IgD-negative memory B cell (primary cell): ENCODE results near the gene TMX2. TPM values are rescaled to one million over a fixed set of nuclear protein-coding genes. Genes with fewer than 3 reads are reported as not detected.

Experiments used
- H3K27ac Mint-ChIP-seq, 3 donors: one replicate each; pipeline ENCODE4 v1.8.0; 2020 to 2022; ENCODE audit warnings: mild to moderate bottlenecking in 3 of 3, mixed read lengths in 3 of 3, moderate library complexity in 1 of 3
- H3K27me3 Mint-ChIP-seq: one replicate; pipeline ENCODE4 v1.8.0; 2021; ENCODE audit warnings: mixed read lengths
- H3K36me3 Mint-ChIP-seq: one replicate; pipeline ENCODE4 v1.8.0; 2020; ENCODE audit warnings: mild to moderate bottlenecking, mixed read lengths
- H3K4me1 Mint-ChIP-seq, 3 donors: one replicate each; pipeline ENCODE4 v1.8.0; 2020 to 2022; ENCODE audit warnings: mixed read lengths in 3 of 3, mild to moderate bottlenecking in 1 of 3
- H3K4me3 Mint-ChIP-seq, 4 donors: one replicate each; pipeline ENCODE4 v1.8.0; 2020 to 2022; ENCODE audit warnings: mild to moderate bottlenecking in 4 of 4, mixed read lengths in 4 of 4, moderate library complexity in 3 of 4
- H3K9me3 Mint-ChIP-seq, 3 donors: one replicate each; pipeline ENCODE4 v1.8.0; 2020 to 2021; ENCODE audit warnings: mixed read lengths in 3 of 3, mild to moderate bottlenecking in 1 of 3
- polyA plus RNA-seq: library from polyadenylated mRNA; unstranded; fragments of 300-500 nt; fragmentation: Illumina TruSeq; gene quantifications from one replicate; pipeline ENCODE4 v1.2.3, GENCODE V29; 2021

Gene TMX2
- polyA plus RNA-seq, 1 donor from 2014 or later, result 76.1 TPM

DNA sequence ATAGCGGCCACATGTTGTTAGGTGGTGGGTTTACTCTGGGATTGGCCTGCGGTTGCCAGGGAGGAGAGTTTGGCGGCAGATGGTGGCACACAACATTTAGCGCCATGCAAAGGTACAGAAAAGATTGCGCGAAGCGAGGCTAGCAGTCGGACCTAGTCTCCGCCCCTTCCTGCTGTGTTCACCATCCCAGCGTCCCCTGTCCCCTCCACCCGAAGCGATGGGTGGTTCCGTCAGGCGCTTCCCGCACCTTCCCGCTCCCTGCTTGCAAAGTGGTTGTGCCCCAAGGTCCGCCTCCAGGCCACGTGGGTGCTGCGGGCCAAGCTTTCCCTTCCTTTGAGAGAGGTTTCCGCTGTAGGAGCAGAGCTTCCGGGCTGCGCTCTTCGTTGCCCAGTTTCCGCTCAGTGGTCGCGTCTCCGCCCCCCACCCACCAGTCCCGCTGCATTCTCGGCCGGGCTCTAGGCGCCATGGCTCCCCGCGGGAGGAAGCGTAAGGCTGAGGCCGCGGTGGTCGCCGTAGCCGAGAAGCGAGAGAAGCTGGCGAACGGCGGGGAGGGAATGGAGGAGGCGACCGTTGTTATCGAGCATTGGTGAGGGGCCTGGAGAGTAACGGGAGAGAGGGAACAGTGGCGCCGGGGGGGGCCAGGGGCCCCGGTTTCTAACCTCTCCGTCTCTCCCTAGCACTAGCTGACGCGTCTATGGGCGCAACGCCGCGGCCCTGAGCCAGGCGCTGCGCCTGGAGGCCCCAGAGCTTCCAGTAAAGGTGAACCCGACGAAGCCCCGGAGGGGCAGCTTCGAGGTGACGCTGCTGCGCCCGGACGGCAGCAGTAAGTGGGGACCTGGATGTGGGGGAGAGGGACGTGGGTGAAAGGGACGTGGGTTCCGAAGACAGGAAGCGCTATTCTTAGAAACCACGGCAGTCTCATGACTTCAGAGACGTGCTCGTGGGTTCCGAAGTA, 29.0 kb downstream of the TMX2 start, which contains the start of gene SELENOH:
TSS of gene SELENOH (plus strand) at position 360 of the 955 bp plus-strand sequence. CDS start at position 465, 105 bp downstream.
- Mint-ChIP-seq H3K36me3 (peaks cover 4% of the 10 kb centered on the region), H3K27ac (peak within 1 kb of the TSS; percentile 96 to 99 (median 99)), H3K4me3 (peak within 1 kb of the TSS; percentile 95 to 100 (median 98)), H3K4me1 (peaks cover 12 to 30% (median 21%) of the 10 kb centered on the region in 3 donors), H3K27me3 (no peaks in the 10 kb centered on the region), H3K9me3 (no peaks in the 10 kb centered on the region)

DNA sequence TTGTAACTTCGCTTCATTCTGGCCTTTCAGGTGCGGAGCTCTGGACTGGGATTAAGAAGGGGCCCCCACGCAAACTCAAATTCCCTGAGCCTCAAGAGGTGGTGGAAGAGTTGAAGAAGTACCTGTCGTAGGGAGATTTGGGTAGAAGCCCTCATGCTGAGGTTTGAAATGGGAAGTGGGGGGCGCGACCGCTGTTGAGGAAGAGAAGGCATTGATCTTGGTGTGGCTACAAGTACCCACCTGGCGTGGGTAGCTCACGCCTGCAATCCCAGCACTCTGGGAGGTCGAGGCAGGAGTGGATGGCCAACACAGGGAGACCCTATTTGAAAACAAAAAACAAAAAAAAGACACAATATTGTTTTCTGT, 29.7 kb downstream of the TMX2 start:
- Mint-ChIP-seq H3K36me3 (peaks cover 4% of the 10 kb centered on the region), H3K27ac (peak overlapping the region; percentile 96 to 99 (median 99)), H3K27me3 (no peaks in the 10 kb centered on the region), H3K4me3 (peak overlapping the region; percentile 95 to 100 (median 98)), H3K9me3 (no peaks in the 10 kb centered on the region), H3K4me1 (peaks cover 12 to 30% (median 22%) of the 10 kb centered on the region in 3 donors)

DNA sequence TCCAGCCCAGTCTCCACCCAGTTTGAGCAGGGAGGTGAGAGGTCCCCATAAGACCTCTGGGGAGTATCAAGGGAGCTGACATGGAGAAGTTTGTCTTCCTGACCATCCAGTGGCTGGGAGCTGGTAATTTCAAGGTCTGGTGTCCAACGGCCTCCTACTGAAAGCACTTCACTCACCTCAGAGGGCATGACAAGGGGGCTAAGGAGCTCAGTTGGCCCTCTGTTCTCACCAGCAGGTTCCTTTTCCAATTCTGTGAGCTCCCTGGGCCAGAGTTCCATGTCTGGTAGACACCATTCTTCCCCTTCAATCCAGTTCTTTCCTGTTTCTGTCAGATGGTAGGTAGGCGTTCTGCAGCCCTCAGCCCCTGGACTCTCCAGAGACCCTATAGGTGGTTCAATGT, 32.0 kb downstream of the TMX2 start:
- H3K36me3 Mint-ChIP-seq, result peaks cover 4% of the 10 kb centered on the region
- peaks cover 16 to 37% (median 23%) of the 10 kb centered on the region in 3 donors for H3K4me1 Mint-ChIP-seq
- peak overlapping the region in 2 of 4 donors; percentile 50 to 78 for H3K4me3 Mint-ChIP-seq
- no peaks in the 10 kb centered on the region for H3K9me3 Mint-ChIP-seq
- H3K27me3 Mint-ChIP-seq, result no peaks in the 10 kb centered on the region
- peak overlapping the region; percentile 45 to 48 (median 46) for H3K27ac Mint-ChIP-seq

DNA sequence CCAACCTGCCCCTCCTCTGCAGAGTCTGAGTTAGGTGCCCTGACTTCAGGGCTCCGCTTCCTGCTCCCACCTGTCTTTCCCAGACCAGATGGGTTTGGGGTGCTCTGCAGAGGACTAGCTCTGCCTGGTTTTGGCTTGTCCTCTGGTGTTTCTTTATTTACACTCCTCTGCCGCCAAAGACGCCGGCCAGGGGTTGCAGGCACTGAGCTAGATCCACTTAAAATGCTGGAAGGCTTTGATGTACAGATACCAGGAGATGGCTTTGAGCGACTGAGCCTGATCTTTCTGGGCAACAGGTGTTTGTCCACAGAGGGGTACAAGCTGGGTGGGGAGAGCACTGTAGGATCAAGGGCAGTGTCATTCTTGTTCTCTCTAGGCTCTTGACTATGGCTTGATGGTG, 32.8 kb downstream of the TMX2 start:
- H3K9me3 Mint-ChIP-seq, result no peaks in the 10 kb centered on the region
- H3K4me3 Mint-ChIP-seq, result peak overlapping the region in 2 of 4 donors; percentile 13 to 78
- H3K27me3 Mint-ChIP-seq, result no peaks in the 10 kb centered on the region
- peaks cover 4% of the 10 kb centered on the region for H3K36me3 Mint-ChIP-seq
- peak overlapping the region in 2 of 3 donors; percentile 41 to 73 for H3K27ac Mint-ChIP-seq
- peaks cover 16 to 37% (median 23%) of the 10 kb centered on the region in 3 donors for H3K4me1 Mint-ChIP-seq

DNA sequence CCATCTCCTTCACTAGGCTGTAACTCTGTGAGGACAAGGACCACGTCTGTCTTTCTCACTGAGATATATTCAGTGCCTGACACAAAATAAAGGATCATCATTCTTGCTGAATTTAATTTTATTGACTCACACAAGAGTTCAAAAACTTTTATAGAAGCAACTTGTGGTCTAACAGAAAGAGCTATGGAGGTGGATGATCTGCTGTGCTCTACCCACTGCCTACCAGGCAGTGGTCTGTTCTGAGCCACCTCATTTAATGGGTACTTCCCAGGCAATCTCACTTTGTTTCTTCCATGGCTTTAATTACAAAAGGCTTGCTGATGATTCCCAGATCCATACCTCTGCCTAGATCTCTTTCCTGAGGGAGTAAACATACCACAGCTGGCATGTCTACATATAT, 34.5 kb downstream of the TMX2 start:
- H3K36me3 Mint-ChIP-seq, result peaks cover 4% of the 10 kb centered on the region
- peak overlapping the region in 1 of 4 donors; percentile 53 for H3K4me3 Mint-ChIP-seq
- H3K27ac Mint-ChIP-seq, result peak overlapping the region; percentile 4 to 71 (median 37)
- H3K9me3 Mint-ChIP-seq, result no peaks in the 10 kb centered on the region
- no peaks in the 10 kb centered on the region for H3K27me3 Mint-ChIP-seq
- H3K4me1 Mint-ChIP-seq, result peaks cover 15 to 28% (median 23%) of the 10 kb centered on the region in 3 donors

DNA sequence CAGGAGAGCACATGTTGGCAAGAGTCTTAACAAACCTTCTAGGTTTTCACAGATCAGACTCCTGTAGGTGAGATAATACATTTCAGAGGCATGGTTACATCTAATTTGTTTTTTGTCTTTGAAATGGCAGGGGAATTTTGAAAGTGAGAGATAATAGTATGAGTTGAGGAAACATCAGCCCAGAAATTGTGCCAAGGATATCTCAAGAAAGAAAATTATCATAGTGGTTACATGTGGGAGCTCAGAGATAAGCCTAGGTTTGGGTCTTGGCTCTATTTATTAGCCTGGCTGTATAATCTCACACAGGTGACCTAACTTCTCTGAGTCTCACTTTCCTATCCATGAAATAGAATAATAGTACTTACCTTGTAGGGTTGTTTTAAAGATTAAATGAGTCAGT, 38.8 kb downstream of the TMX2 start:
- Mint-ChIP-seq H3K4me1 (peaks cover 7 to 12% (median 8%) of the 10 kb centered on the region in 3 donors), H3K27me3 (no peaks in the 10 kb centered on the region), H3K4me3 (no peak overlapping the region), H3K27ac (no peak overlapping the region), H3K36me3 (no peaks in the 10 kb centered on the region), H3K9me3 (no peaks in the 10 kb centered on the region)

DNA sequence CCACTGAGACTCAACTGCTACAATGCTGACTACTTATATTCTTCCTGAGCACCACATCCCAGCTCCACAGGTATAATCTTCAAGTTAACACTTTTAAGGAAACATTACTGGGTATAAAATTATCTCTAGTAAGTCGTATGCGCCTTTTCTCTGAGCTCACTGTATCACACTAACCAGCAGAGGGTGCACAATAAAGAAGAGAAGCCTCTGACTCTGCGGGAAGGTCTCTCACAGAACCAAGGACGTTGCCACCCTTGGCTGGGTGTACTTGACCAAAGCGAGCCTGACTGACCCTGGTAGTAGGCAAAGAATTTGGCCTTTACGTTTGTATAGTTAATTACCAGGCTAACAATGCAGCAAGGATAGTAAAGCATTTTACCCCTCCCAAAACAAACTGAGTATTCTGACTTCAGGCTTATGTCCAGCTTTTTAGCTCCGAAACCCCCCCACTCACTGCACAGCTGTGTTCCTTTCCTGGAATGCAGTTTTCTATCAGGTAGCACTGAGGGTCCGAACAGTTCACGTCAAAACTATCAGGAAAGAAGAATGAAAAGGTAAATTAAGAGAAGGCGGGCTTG, 39.4 kb downstream of the TMX2 start, which contains the start of gene BTBD18:
TSS of gene BTBD18 (minus strand) at position 144 of the 578 bp plus-strand sequence. CDS start 631 bp downstream, outside the sequence.
- peak within 1 kb of the TSS in 1 of 4 donors; percentile 14 for H3K4me3 Mint-ChIP-seq
- peaks cover 7 to 12% (median 8%) of the 10 kb centered on the region in 3 donors for H3K4me1 Mint-ChIP-seq
- no peaks in the 10 kb centered on the region for H3K36me3 Mint-ChIP-seq
- no peaks in the 10 kb centered on the region for H3K27me3 Mint-ChIP-seq
- no peaks in the 10 kb centered on the region for H3K9me3 Mint-ChIP-seq
- peak within 1 kb of the TSS; percentile 7 to 71 (median 69) for H3K27ac Mint-ChIP-seq

DNA sequence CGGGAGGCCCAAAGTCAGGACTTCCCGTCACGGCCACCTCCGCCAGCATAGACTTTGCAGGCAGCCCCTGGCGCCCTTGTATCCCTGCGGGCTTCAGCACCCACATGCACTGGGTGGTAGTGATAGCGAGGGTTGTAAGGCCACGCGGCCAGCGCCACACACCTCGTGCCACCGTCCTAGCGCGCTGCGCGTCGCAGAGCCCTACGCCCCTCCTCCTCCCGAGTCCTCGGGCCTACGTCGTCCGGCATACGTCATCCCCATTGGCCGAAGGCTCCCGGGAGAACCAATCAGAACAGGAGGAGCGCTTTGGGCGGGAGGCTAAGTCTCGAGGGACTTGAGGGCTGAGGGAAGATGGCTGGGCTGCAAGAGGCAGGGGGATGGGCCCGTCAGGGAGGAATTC, 40.6 kb downstream of the TMX2 start:
- peak overlapping the region in 1 of 3 donors; percentile 63 for H3K27ac Mint-ChIP-seq
- H3K27me3 Mint-ChIP-seq, result no peaks in the 10 kb centered on the region
- no peak overlapping the region for H3K4me3 Mint-ChIP-seq
- peaks cover 5 to 12% (median 8%) of the 10 kb centered on the region in 3 donors for H3K4me1 Mint-ChIP-seq
- H3K36me3 Mint-ChIP-seq, result no peaks in the 10 kb centered on the region
- H3K9me3 Mint-ChIP-seq, result no peaks in the 10 kb centered on the region

DNA sequence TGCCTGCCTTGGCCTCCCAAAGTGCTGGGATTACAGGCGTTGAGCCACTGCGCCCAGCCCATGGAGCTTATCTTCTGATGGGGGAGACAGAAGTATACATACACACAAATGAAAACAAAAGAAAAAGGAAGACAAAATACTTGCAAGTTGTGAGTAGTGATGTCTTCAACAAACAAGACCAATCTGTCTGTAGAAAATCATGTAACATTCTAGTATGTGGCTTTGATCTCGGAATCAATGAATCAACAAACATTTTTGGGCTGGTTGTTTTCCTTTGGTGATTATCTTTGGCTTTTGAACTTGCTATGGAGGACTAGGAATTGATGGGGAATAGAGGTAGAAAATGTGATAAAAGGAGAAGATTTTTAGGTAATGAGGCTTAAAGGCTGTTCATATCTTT, 45.8 kb downstream of the TMX2 start:
- Mint-ChIP-seq H3K27me3 (peaks cover 10% of the 10 kb centered on the region), H3K4me3 (no peak overlapping the region), H3K36me3 (no peaks in the 10 kb centered on the region), H3K27ac (no peak overlapping the region), H3K4me1 (peaks cover 8 to 10% (median 9%) of the 10 kb centered on the region in 3 donors), H3K9me3 (no peaks in the 10 kb centered on the region)

DNA sequence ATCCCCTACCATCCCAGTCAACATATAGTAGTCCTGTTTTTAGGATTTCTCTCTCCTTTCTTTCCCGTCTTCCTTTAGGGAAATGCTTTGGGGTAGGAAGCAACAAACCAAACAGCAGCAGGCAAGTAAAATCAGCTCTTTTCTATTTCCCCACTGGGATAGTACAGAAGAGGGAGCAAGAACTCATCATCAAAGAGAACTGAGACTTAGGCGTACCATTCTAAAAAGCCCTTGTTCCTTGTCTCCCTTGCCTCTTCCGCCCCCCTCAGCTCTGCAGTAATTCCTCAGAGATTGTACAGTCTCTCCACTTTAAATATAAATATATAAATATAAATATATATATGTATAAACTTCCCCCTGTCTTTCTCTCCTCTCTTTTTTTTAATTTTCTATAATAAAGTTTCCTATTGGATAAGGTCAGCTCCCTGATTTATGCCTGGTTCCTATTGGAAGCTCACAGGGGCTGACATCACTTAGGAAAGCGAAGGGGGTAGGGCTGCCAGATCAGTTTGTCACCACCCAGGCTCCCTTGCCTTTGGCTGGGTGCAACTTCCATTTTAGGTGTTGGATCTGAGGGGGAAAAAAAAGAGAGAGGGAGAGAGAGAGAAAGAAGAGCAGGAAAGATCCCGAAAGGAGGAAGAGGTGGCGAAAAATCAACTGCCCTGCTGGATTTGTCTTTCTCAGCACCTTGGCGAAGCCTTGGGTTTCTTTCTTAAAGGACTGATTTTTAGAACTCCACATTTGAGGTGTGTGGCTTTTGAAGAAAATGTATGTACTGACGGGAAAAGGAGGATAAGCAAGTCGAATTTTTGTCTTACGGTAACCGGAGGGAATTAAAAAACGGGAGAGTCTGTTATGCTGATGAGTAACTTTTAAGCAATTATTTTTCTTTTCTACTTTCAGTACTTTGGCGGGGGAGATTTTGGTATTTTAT, 49.2 kb downstream of the TMX2 start, which contains the start of gene CTNND1:
TSS of gene CTNND1 (plus strand) at position 502 of the 934 bp plus-strand sequence. CDS start 29,677 bp downstream, outside the sequence.
- peak within 1 kb of the TSS in 1 of 3 donors; percentile 86 for H3K27ac Mint-ChIP-seq
- H3K9me3 Mint-ChIP-seq, result no peaks in the 10 kb centered on the region

DNA sequence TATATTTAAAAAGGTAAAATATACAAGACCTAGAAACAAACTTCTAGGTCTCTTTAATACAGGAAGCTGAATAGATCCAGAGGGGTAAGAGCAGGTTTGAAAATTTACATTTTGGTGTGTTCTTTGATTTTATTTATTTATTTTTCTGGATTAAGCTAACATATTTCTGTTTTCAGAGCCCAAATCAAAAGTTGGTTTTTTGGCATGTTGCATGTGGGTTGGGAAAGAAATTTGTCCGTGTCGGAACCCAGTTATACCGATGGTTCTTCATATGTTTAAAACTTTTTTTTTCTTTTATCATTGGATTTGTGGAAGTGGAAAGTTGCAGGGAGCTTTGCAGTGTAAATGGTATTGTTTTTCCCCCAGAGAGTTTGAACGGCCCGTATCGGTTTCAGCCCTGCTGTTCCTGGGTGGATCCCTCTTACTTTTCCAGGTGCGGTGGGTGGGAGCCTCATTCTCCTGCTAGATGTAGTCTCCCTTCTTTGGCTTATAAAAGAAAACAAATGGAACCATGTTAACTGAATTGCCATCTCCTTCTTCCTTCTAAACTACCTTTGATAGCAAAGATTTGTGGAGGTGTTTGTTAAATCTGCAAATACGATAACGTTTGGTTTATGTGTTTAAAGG, 50.0 kb downstream of the TMX2 start:
- Mint-ChIP-seq H3K4me1 (peaks cover 12 to 15% (median 14%) of the 10 kb centered on the region in 3 donors), H3K27ac (peak overlapping the region in 1 of 3 donors; percentile 86), H3K4me3 (peak overlapping the region; percentile 57 to 92 (median 84)), H3K36me3 (peaks cover 3% of the 10 kb centered on the region), H3K27me3 (peaks cover 12% of the 10 kb centered on the region), H3K9me3 (no peaks in the 10 kb centered on the region)

More for the DNA sequence above, 49.2 kb downstream of the TMX2 start, which contains the start of gene CTNND1:
- H3K36me3 Mint-ChIP-seq, result peaks cover 3% of the 10 kb centered on the region
- peaks cover 12% of the 10 kb centered on the region for H3K27me3 Mint-ChIP-seq
- peaks cover 12 to 15% (median 14%) of the 10 kb centered on the region in 3 donors for H3K4me1 Mint-ChIP-seq
- H3K4me3 Mint-ChIP-seq, result peak within 1 kb of the TSS; percentile 77 to 92 (median 84)

DNA sequence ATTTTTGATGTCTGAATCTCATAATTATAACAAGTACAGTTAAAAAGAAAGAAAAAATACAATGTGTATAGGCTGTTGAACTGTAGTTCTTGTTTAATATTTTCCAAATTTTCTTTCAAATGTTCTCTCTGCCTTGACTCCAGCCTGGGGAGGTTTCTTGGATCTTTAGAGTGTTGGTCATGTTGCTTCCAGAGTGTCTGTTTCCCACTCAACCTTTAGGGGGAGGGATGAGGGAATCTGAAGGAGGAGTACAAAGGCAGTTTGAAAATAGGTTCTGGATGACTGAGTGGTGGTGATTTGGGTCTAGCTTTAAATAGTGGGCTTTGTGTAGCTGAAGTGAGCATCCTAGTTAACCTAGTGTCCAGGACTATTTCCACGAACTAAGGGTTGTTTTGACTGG, 51.2 kb downstream of the TMX2 start:
- H3K9me3 Mint-ChIP-seq, result no peaks in the 10 kb centered on the region
- H3K4me3 Mint-ChIP-seq, result peak overlapping the region in 1 of 4 donors; percentile 19
- H3K4me1 Mint-ChIP-seq, result peaks cover 12 to 15% (median 13%) of the 10 kb centered on the region in 3 donors
- H3K27me3 Mint-ChIP-seq, result peaks cover 12% of the 10 kb centered on the region
- no peak overlapping the region for H3K27ac Mint-ChIP-seq
- peaks cover 5% of the 10 kb centered on the region for H3K36me3 Mint-ChIP-seq

DNA sequence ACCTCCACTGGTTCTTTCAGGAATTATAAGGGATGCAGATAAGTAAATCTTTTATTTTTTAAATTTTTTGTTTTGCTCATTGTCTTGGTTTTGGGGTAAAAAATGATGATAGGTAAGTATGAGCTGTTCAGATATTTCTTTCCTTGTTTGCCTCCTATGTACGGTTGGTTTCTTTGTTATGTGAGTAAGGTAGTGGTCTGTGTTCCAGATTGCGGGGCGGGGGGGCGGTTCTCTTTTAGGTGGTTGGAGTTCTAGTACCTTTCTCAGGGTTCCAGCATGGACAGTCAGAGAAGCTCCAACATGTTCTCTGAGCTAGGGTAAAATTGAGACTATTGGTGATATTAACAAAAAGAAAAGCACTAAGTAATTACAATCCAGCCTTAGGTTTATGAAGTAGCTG, 51.6 kb downstream of the TMX2 start:
- Mint-ChIP-seq H3K36me3 (peaks cover 5% of the 10 kb centered on the region), H3K9me3 (no peaks in the 10 kb centered on the region), H3K4me3 (no peak overlapping the region), H3K4me1 (peaks cover 12 to 15% (median 13%) of the 10 kb centered on the region in 3 donors), H3K27me3 (peaks cover 12% of the 10 kb centered on the region), H3K27ac (no peak overlapping the region)
